Osteoblast (primary cell): ENCODE measurements around the gene SYNE1. TPM values are rescaled to one million over a fixed set of nuclear protein-coding genes. Genes with fewer than 3 reads are reported as not detected.
"Not testable (repeated sequence)": the region's sequence is repeated elsewhere in the genome, so short reads cannot be mapped to it uniquely, and the experiment has no call there.

Experiments
- DNase-seq: peaks from one replicate; pipeline ENCODE4 v3.0.0; 2011; ENCODE audit warnings: low spot score, mixed read lengths; ENCODE audit not compliant: insufficient read length; ENCODE audit errors: missing footprints
- H2AFZ ChIP-seq: 2 replicates; pipeline ENCODE4 v1.6.0; 2011; ENCODE audit warnings: mild to moderate bottlenecking, low read length
- H3K27ac ChIP-seq: 2 replicates; pipeline ENCODE4 v1.5.1; 2011; ENCODE audit warnings: mild to moderate bottlenecking, low read depth, low read length, moderate library complexity
- H3K27me3 ChIP-seq: 2 replicates; pipeline ENCODE4 v1.6.0; 2012; ENCODE audit warnings: mild to moderate bottlenecking, control low read depth, inconsistent platforms, low read length, moderate library complexity; ENCODE audit not compliant: insufficient read depth
- H3K36me3 ChIP-seq: 2 replicates; pipeline ENCODE4 v1.5.1; 2011; ENCODE audit warnings: mild to moderate bottlenecking, low read length, control low read depth, moderate library complexity; ENCODE audit not compliant: insufficient read depth
- H3K4me1 ChIP-seq: 2 replicates; pipeline ENCODE4 v1.5.1; 2011; ENCODE audit warnings: mild to moderate bottlenecking, low read length, control low read depth, moderate library complexity; ENCODE audit not compliant: insufficient read depth
- H3K4me2 ChIP-seq: 2 replicates; pipeline ENCODE4 v1.6.0; 2011; ENCODE audit warnings: mild to moderate bottlenecking, low read length; ENCODE audit not compliant: insufficient read depth
- H3K4me3 ChIP-seq: fragments of 200-600 bp; sonication (generic); 3 replicates; pipeline ENCODE4 v1.5.1; 2012; ENCODE audit warnings: mild to moderate bottlenecking, low read length, inconsistent platforms; ENCODE audit not compliant: insufficient read depth
- H3K79me2 ChIP-seq: 2 replicates; pipeline ENCODE4 v1.6.0; 2012; ENCODE audit warnings: mild to moderate bottlenecking, low read length, control low read depth, inconsistent platforms; ENCODE audit not compliant: insufficient read depth
- H3K9me3 ChIP-seq: 2 replicates; pipeline ENCODE4 v1.5.1; 2011; ENCODE audit warnings: low read depth, low read length, control low read depth
- H4K20me1 ChIP-seq: 2 replicates; pipeline ENCODE4 v1.6.0; 2012; ENCODE audit warnings: mild to moderate bottlenecking, low read length, control low read depth; ENCODE audit not compliant: insufficient read depth
- total RNA-seq: library from RNA; depleted of rRNA; stranded (reverse); fragments of >200 nt; gene quantifications from 2 replicates; pipeline ENCODE4 v1.2.3, GENCODE V29; 2012
- TF ChIP-seq, protein P1 (sequence below): IDR thresholded peaks from 2 replicates; pipeline ENCODE4 v1.5.1; 2011; ENCODE audit warnings: mild to moderate bottlenecking, low read depth, low read length, moderate library complexity; ENCODE audit errors: extremely low read depth

SYNE1 gene
- total RNA-seq, 1 donor = 240 TPM

DNA sequence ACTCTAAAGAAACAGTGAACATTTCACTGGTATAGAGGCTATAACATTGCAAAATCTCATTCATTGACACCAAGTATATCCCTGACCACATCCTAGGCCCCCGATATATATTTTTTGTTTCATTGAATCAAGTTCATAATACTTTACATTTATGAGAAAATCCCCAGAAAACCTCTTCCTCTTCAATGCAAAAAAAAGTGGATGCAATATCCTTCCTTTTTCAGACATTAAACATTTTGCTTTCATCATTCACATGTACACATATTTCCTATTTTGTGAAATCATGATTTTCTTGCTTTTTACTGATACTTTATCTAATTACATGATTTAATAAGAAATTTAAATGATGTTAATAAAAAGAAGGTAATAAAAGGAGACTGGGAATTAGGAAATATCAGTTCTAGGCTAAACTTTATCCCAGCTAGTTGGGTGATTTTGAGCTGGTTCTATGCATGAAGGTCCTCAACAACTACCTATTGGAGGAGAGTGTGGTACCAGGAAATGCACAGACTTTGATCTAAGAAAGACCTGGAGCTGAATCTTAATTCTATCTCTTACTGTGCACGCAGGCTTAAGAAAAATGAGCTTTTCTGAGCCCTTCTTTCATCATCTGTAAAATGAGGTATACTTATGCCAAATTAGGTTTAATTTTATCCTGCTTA lies 4.9 kb downstream of the SYNE1 start:
- Histone ChIP-seq H3K4me1 (peaks cover 6% of the 10 kb centered on the region), H3K9me3 (no peaks in the 10 kb centered on the region), H3K36me3 (no peaks in the 10 kb centered on the region), H3K27me3 (no peaks in the 10 kb centered on the region), H3K4me2 (no peak overlapping the region), H3K4me3 (no peak overlapping the region), H3K27ac (no peak overlapping the region), H3K79me2 (no peaks in the 10 kb centered on the region), H2AFZ (no peak overlapping the region), H4K20me1 (no peaks in the 10 kb centered on the region)
- TF ChIP-seq, protein P1, sequence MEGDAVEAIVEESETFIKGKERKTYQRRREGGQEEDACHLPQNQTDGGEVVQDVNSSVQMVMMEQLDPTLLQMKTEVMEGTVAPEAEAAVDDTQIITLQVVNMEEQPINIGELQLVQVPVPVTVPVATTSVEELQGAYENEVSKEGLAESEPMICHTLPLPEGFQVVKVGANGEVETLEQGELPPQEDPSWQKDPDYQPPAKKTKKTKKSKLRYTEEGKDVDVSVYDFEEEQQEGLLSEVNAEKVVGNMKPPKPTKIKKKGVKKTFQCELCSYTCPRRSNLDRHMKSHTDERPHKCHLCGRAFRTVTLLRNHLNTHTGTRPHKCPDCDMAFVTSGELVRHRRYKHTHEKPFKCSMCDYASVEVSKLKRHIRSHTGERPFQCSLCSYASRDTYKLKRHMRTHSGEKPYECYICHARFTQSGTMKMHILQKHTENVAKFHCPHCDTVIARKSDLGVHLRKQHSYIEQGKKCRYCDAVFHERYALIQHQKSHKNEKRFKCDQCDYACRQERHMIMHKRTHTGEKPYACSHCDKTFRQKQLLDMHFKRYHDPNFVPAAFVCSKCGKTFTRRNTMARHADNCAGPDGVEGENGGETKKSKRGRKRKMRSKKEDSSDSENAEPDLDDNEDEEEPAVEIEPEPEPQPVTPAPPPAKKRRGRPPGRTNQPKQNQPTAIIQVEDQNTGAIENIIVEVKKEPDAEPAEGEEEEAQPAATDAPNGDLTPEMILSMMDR = no peak
- no peak for DNase-seq

DNA sequence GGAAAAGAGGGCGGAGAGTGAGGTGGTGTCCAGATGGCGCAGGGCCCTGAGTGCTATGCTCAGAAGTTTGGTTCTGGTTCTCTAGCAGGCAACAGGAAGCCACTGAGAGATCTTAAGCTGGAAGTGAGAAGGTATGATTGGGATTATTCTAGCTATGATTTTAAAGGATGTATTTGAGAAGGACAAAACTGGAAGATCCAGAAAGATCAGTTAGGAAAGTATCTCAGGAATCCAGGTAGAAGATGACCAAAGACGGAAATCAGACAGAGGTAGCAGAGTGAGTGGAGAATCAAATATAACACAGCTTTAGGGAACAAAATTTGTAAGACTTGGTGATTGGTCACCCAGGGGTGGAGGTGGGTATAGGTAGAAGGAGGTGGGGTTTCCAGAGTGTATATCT lies 5.8 kb downstream of the SYNE1 start:
- Histone ChIP-seq H3K27me3 (no peaks in the 10 kb centered on the region), H3K4me3 (no peak overlapping the region), H4K20me1 (no peaks in the 10 kb centered on the region), H3K79me2 (no peaks in the 10 kb centered on the region), H2AFZ (no peak overlapping the region), H3K36me3 (no peaks in the 10 kb centered on the region), H3K9me3 (no peaks in the 10 kb centered on the region), H3K4me2 (no peak overlapping the region), H3K4me1 (peaks cover 5% of the 10 kb centered on the region), H3K27ac (no peak overlapping the region)
- DNase-seq = no peak
- TF ChIP-seq, protein P1 = no peak

DNA sequence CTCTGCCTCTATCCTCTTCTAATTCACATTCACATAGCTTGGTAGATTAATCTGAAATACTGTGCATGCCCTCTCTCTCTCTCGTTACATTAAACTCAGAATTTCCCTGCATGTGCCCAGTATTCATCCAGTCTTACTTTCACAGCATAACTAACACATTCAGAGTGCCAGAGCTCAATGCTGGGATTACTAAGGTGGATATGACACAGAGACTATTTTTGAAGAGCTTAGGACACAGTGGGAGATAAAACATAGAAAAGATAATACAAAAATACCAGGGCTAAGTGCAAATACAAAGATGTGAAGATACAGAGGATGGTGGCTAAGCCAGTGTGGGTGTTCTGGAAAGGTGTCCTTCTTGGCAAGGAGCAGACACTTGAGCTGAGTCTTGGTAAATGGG lies 6.3 kb downstream of the SYNE1 start:
- TF ChIP-seq, protein P1 = no peak
- Histone ChIP-seq H3K79me2 (no peaks in the 10 kb centered on the region), H3K36me3 (no peaks in the 10 kb centered on the region), H3K4me1 (peaks cover 4% of the 10 kb centered on the region), H3K27me3 (no peaks in the 10 kb centered on the region), H3K27ac (no peak overlapping the region), H3K4me3 (no peak overlapping the region), H3K4me2 (no peak overlapping the region), H2AFZ (no peak overlapping the region), H3K9me3 (no peaks in the 10 kb centered on the region), H4K20me1 (no peaks in the 10 kb centered on the region)
- no peak for DNase-seq

DNA sequence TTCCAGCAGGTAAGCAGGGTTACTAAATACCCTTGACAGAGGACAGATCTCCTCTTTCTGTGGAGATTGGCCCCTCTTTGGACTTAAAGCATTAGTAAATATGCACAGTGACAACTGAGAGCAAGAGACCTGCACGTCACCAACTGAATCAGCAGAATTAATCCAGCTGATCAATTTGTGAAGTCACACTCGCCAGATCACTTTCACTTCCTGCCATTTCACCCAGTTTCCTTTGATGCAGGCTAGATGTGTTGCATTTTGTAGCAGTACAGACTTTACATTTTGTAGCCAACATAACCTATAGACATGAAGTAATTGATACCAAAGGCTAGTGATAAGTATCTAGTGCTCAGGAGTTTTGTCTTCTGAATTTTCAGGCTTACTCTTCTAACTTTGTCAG lies 11.9 kb downstream of the SYNE1 start:
- Histone ChIP-seq H4K20me1 (no peaks in the 10 kb centered on the region), H3K9me3 (no peaks in the 10 kb centered on the region), H3K27ac (no peak overlapping the region), H2AFZ (no peak overlapping the region), H3K4me2 (no peak overlapping the region), H3K4me1 (no peaks in the 10 kb centered on the region), H3K27me3 (no peaks in the 10 kb centered on the region), H3K79me2 (no peaks in the 10 kb centered on the region), H3K4me3 (no peak overlapping the region), H3K36me3 (no peaks in the 10 kb centered on the region)
- DNase-seq = no peak
- TF ChIP-seq, protein P1 = no peak

DNA sequence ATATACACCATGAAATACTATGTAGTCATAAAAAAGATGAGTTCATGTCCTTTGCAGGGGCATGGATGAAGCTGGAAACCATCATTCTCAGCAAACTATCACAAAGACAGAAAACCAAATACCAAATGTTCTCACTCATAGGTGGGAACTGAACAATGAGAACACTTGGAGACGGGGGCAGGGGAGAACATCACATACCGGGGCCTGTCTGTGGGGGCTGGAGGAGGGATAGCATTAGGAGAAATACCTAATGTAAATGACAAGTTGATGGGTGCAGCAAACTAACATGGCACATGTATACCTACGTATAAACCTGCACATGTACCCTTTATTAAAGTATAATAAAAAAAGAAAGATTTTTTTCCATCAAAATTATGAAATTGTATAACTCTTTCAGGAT lies 22.4 kb downstream of the SYNE1 start:
- not testable (repeated sequence) for H2AFZ ChIP-seq, H3K4me3 ChIP-seq, DNase-seq, H3K4me1 ChIP-seq, H3K27ac ChIP-seq, H3K4me2 ChIP-seq, H3K27me3 ChIP-seq, H3K36me3 ChIP-seq, H4K20me1 ChIP-seq, H3K79me2 ChIP-seq, H3K9me3 ChIP-seq
